Keratinocyte (primary cell): ENCODE measurements around the gene PDE3A.

Experiments used
- EZH2 ChIP-seq: IDR thresholded peaks from one replicate; pipeline ENCODE4 v1.6.1; 2012; ENCODE audit warnings: inconsistent platforms, mild to moderate bottlenecking, low read length, moderate library complexity
- TF ChIP-seq, protein P1 (sequence below), 3 experiments: IDR thresholded peaks in 1 of 3; conservative IDR thresholded peaks in 1 of 3; optimal IDR thresholded peaks in 1 of 3; 2 replicates in 2 of 3; 3 replicates in 1 of 3; pipeline versions ENCODE3 to v1.5.1; 2011; ENCODE audit warnings: low read length in 3 of 3, mild to moderate bottlenecking in 3 of 3, moderate library complexity in 2 of 3, control low read depth in 1 of 3, inconsistent platforms in 1 of 3; ENCODE audit not compliant: insufficient read depth in 2 of 3; ENCODE audit errors: extremely low read depth in 1 of 3

DNA sequence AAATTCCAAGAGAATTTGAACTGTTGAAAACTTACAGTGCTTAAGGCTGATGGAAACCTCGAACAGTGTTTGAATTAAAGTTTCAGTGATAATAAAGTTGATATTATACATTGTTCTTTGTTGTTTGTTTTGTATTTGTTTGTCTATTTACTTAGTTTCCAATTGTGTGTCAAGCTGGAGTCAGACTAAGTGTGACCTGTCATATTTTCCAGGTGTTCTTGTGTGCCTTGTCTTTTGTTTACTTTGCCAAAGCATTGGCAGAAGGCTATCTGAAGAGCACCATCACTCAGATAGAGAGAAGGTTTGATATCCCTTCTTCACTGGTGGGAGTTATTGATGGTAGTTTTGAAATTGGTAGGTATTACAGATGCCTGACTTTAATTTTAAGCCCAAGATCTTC lies 332.8 kb downstream of the PDE3A start:
- TF ChIP-seq, protein P1, sequence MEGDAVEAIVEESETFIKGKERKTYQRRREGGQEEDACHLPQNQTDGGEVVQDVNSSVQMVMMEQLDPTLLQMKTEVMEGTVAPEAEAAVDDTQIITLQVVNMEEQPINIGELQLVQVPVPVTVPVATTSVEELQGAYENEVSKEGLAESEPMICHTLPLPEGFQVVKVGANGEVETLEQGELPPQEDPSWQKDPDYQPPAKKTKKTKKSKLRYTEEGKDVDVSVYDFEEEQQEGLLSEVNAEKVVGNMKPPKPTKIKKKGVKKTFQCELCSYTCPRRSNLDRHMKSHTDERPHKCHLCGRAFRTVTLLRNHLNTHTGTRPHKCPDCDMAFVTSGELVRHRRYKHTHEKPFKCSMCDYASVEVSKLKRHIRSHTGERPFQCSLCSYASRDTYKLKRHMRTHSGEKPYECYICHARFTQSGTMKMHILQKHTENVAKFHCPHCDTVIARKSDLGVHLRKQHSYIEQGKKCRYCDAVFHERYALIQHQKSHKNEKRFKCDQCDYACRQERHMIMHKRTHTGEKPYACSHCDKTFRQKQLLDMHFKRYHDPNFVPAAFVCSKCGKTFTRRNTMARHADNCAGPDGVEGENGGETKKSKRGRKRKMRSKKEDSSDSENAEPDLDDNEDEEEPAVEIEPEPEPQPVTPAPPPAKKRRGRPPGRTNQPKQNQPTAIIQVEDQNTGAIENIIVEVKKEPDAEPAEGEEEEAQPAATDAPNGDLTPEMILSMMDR (optimal IDR thresholded peaks at IDR 0.05 in 1 of 3, IDR thresholded peaks at IDR 0.05 in 1 of 3, conservative IDR thresholded peaks at IDR 0.05 in 1 of 3; ENCODE audit: extremely low read depth in 1 of 3, insufficient read depth in 2 of 3, low read length in 3 of 3), result no peak
- no peak for TF ChIP-seq EZH2
